Ramos (cell line): Measurements from ENCODE around the gene NMNAT1.
"Not testable (repeated sequence)": the region's sequence is repeated elsewhere in the genome, so short reads cannot be mapped to it uniquely, and the experiment has no call there.

Source experiments
- in situ Hi-C: fragments of 300-500 bp; cut with MboI; formaldehyde crosslinking; loops from one replicate; pipeline ENCODE4 v1.14.3; 2022; ENCODE audit warnings: low sequenced_read_pairs; ENCODE audit not compliant: unreplicated experiment

NMNAT1 gene

GRCh38 chr1:9917495-9917894 is 25.8 kb upstream of the NMNAT1 start:
- in situ Hi-C loops: not testable (repeated sequence)

- in situ Hi-C loops: no loop called here
Measured at GRCh38 chr1:9917901-9918300, 25.4 kb upstream of the NMNAT1 start.

GRCh38 chr1:9920606-9921005 is 22.7 kb upstream of the NMNAT1 start:
- in situ Hi-C loops: no loop called here

DNA sequence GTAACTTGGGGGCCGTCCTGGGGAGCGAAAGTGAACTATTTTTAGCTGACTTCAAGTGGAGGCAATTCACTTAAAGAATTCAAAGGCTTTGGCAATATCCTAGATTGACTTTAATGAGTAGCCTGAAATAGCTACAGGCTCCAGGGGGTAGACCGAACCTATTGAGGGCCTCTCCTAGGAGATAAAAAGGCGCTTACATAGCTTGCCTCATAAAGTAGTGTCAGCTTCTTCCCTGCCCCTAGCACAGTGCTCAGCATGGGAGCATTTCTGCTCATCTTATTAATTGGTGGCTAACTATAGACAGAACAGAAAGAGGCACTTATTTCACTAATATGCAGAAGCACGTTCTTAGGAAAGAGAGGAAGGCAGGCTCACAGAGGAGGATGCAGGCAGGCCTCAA is 20.9 kb upstream of the NMNAT1 start:
- in situ Hi-C loops: no loop called here

DNA sequence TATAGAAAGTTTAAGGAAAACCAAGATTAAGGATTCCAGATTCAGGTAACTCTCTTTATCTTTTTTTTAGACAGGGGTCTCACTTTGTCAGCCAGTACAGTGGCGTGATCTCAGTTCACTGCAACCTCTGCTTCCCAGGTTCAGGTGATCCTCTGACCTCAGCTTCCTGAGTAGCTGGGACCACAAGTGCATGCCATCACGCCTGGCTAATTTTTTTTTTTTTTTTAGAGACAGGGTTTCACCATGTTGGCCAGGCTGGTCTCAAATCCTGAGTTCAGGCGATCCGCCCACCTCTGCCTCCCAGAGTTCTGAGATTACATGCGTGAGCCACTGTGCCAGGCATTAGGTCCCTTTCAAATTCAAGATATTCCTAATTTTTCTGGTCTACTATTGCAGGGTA is 16.0 kb upstream of the NMNAT1 start:
- in situ Hi-C loops: no loop called here

DNA sequence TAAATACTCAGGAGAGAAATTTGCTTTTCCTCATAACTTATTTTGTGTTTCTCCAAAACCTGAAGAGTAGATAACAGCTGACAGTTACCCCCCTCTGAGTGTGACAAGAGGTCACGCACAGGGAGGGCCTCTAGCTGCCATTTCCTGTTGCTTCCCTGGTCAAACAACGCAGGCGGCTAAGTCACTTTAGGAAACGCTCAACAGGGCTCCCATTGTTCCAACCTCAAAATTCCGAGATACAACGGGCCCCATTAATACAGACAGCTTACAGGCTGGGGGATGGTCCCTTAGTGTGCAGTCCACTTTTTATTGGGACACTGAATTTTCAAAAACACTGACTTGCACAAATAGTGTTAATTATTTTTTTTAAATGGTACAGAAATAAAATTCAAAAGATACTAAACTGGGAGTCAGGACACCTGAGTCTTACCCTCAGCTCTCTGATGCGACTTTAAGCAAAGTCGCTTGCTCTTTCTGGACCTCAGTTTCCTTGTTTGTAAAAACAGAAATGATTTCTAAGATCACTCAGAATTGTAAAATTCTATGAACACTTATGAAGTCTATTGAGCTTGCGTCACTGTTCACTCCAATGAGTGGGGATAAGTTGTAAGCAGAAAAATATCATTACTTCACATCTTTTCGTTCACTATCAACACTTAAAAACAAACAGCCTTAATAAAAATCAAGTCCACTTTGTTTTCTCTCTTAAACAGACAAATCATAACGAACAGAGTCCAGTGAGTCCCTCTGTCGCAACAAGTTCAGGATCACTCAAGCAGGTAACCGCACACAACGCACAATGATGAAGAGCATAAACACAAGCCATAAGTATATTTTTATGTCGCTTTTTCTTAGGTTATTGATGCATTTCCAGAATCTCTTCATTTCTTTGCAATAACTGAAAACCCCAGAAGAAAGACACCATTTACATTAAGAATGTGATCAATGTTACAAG is 13.6 kb upstream of the NMNAT1 start:
- in situ Hi-C loops: no loop called here

- in situ Hi-C loops: loop anchor here (10.0 kb wide), 1 partner anchor 92 kb away; the partner anchor contains the start of gene UBE4B
Measured at GRCh38 chr1:9942399-9942938, 806 bp upstream of the NMNAT1 start.

- in situ Hi-C loops: loop anchor here (10.0 kb wide), 1 partner anchor 88 kb away; the partner anchor contains the start of gene UBE4B
Measured at GRCh38 chr1:9946315-9946714, 3.0 kb downstream of the NMNAT1 start.

DNA sequence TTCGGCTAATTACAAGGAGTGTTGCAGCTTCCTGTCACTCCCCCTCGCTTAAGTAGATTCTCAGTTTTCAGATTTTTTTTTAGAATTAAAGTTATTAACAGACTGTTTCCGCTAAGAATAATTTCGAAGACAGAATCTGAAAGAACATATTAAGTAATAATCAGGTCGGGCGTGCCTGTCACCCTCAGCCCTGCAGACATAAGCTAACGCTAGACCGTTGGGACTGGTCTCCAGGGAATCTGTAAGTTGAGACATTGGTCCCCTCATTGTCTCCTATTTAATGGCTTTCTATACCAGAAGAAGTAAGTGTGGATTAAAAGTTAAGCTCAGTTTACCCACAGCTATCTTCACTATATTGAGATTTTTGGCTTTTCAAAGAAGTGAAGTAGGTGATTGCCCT is 14.5 kb downstream of the NMNAT1 start:
- in situ Hi-C loops: no loop called here

GRCh38 chr1:9960011-9960410 is 16.7 kb downstream of the NMNAT1 start:
- in situ Hi-C loops: no loop called here

- in situ Hi-C loops: no loop called here
Measured at GRCh38 chr1:9960706-9961562, 17.7 kb downstream of the NMNAT1 start.

- in situ Hi-C loops: no loop called here
Measured at GRCh38 chr1:9984253-9984652, 41.0 kb downstream of the NMNAT1 start.

DNA sequence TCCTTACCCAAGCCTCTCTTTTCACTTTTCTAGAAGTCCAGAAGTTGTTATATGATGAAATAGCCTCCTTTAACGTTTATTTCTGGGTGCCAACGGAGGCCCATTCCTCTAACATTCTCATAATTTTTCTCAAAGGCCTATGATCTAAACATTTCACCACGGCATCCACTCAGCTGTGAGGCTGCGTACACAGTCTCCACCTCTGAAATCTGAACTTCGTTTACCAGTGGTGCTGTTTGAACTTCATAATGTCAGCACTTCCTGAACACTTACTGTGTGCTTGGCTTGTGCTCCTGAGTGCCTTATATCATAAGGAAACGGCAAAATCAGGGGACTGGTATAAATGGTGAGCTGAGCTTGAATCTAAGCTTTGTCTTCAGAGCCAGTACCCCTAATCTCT is 41.7 kb downstream of the NMNAT1 start:
- in situ Hi-C loops: no loop called here

DNA sequence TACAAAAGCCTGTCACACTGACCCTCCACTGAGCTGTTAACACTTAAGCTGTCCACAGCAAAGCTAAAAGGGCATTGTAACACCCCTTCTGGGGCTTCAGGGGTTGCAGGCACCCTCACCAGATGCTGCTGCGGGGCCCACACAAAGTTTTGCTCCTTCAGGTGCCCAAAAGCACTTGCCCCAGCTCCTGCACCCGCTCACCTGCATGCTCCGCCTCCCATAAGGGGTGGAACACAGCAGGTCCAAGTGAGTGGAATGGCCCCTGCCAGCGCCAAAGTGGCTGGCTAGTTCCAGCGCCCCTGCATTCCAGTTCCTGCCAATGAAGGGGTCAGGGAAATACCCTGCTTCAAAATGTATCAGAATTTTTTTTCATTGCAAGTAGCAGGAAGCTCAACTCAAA is 46.5 kb downstream of the NMNAT1 start:
- in situ Hi-C loops: no loop called here

- in situ Hi-C loops: no loop called here
Measured at GRCh38 chr1:9990944-9991343, 47.7 kb downstream of the NMNAT1 start.

DNA sequence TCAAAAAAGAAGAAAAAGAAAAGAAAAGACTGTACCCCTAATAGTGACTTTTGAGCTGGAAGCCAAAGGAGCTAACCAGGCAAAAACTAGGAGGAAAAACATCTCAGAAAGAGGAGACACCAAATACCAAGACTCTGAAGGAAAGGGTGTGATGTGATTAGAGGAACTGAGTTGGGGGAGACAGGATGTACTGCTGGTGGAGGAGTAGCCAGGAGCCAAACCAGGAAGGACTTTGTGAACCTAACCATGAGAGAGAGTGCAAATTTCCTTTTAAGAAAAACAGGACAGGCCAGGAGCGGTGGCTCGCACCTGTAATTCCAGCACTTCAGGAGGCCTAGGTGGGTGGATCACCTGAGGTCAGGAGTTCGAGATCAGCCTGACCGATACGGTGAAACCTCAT is 49.6 kb downstream of the NMNAT1 start:
- in situ Hi-C loops: no loop called here

DNA sequence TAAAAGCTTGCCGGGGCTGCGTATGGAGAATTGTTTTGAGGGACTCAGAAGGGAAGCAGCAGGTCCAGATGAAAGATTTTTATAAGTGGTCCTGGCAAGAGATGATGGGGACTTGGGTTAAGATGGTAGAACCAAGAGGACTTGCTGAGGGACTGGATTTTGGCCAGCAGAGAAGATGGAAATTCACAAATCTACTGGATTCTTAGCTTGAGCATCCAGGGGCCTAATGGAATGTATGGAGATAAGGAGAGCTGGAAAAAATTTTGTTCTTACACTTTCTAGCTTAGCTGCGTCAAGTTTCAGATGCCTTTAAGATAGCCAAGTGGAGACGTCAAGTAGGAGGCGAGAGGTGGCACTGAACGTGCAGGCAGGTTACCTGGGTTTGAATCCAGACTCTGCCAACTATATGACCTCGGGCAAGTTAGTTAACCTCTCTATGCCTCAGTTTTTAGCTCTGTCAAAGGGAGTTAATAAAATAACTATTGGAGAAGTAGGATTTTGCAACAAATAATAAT is 50.3 kb downstream of the NMNAT1 start:
- in situ Hi-C loops: no loop called here

DNA sequence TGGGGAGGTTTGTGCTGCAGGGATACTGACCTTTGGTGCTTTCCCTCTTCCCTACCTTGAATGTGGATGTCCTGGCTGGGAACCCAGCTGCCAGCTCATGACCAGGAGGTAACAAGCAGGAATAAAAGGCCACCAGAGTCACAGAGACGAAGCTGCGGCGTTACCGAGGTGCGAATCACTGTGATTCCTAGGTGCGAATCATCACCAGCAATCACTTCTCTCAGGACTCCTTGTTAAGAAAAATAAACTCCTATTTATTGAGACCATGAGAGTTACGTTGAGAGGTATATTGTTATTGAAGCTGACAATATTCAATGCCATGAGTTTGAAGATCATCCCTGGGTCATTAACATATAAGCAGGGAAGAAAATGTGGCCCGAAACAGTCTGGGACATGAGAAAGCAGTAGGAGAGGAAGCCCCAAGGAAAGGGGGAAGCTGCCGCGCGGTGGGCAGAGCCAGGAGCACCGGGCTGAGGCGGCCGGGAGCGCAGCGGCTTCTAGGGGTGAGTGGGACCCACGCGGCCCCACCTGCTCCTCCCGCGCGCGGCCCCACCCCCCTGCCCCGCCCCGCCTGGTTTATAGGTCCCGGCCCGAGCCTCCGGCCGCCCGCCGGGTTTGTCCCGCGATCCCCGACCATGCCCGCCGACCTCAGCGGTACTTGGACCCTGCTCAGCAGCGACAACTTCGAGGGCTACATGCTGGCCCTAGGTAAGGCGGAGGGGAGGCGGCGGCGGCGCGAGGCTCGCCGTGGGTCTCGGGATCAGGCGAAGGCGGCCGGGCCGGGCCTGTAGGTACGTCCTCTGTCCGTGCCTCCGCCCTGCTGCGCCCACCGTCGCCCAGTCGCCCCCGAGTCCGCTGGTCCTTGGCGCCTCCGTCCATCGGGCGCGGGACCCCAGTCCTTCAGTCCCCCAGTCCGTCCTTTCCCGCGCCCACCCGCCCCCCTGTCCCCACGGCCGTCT is 53.6 kb downstream of the NMNAT1 start, which contains the start of gene RBP7:
Gene RBP7, plus strand, starts transcription at position 605 of the 959 bp plus-strand sequence. Its CDS starts 31 bp downstream, at position 636.
- in situ Hi-C loops: no loop called here

- in situ Hi-C loops: no loop called here
Measured at GRCh38 chr1:10001016-10001665, 57.9 kb downstream of the NMNAT1 start.
